BLaER1 treated with 17β-estradiol and CSF1 and Interleukin-3, amounts not matched to agents 10 nM and 100 nM (cell line): ENCODE results near the gene OAS3.

Experiments used
- H3K27ac ChIP-seq, 11 experiments: shearing (Covaris generic); formaldehyde crosslinking; 2 replicates each; pipeline ENCODE4 v1.8.1; 2022
- H3K27me3 ChIP-seq, 11 experiments: shearing (Covaris generic); formaldehyde crosslinking; 2 replicates each; pipeline ENCODE4 v1.8.1; 2022
- H3K36me3 ChIP-seq, 11 experiments: shearing (Covaris generic); formaldehyde crosslinking; 2 replicates each; pipeline ENCODE4 v1.8.1; 2022
- H3K4me1 ChIP-seq, 10 experiments: shearing (Covaris generic); formaldehyde crosslinking; 2 replicates each; pipeline ENCODE4 v1.8.1; 2022
- H3K4me2 ChIP-seq, 11 experiments: shearing (Covaris generic); formaldehyde crosslinking; 2 replicates each; pipeline ENCODE4 v1.8.1; 2022
- H3K4me3 ChIP-seq, 10 experiments: shearing (Covaris generic); formaldehyde crosslinking; 2 replicates each; pipeline ENCODE4 v1.8.1; 2022
- H3K9ac ChIP-seq, 11 experiments: shearing (Covaris generic); formaldehyde crosslinking; 2 replicates each; pipeline ENCODE4 v1.8.1; 2022
- H3K9me3 ChIP-seq, 11 experiments: shearing (Covaris generic); formaldehyde crosslinking; replicated peaks in 1 of 11; 2 replicates each; pipeline ENCODE4 v1.8.1; 2022
- H4K20me1 ChIP-seq, 11 experiments: shearing (Covaris generic); formaldehyde crosslinking; 2 replicates each; pipeline ENCODE4 v1.8.1; 2022
- Cebpa-rat ChIP-seq, 11 experiments: shearing (Covaris generic); IDR thresholded peaks; 2 replicates each; pipeline ENCODE4 v1.8.1; 2022

Gene OAS3

GRCh38 chr12:113010701-113011100, 72.4 kb downstream of the OAS3 start:
- no peak for TF ChIP-seq Cebpa-rat (IDR thresholded peaks at IDR 0.05)
- peaks cover 0 to 60% (median 10%) of the 10 kb centered on the region in 11 experiments; a peak in 12 of 22 replicates for H3K36me3 ChIP-seq

GRCh38 chr12:113014565-113014964, 76.3 kb downstream of the OAS3 start:
- peaks cover 0 to 22% (median 7%) of the 10 kb centered on the region in 11 experiments; a peak in 11 of 22 replicates for H3K36me3 ChIP-seq
- H4K20me1 ChIP-seq = no peaks in the 10 kb centered on the region
- H3K9ac ChIP-seq = no peak overlapping the region
- TF ChIP-seq Cebpa-rat (IDR thresholded peaks at IDR 0.05) = no peak
- H3K4me3 ChIP-seq = no peak overlapping the region
- no peaks in the 10 kb centered on the region for H3K27me3 ChIP-seq
- H3K4me2 ChIP-seq = no peak overlapping the region
- no peak overlapping the region for H3K27ac ChIP-seq
- peaks cover 11 to 21% (median 15%) of the 10 kb centered on the region in 11 experiments for H3K9me3 ChIP-seq
- peaks cover 0 to 11% (median 4%) of the 10 kb centered on the region in 10 experiments; a peak in 4 of 20 replicates for H3K4me1 ChIP-seq

More at GRCh38 chr12:113010701-113011100, 72.4 kb downstream of the OAS3 start:
- no peak overlapping the region for H3K9ac ChIP-seq
- no peaks in the 10 kb centered on the region for H4K20me1 ChIP-seq
- no peak overlapping the region for H3K27ac ChIP-seq
- H3K4me1 ChIP-seq = peaks cover 0 to 11% (median 4%) of the 10 kb centered on the region in 10 experiments; a peak in 4 of 20 replicates
- H3K4me3 ChIP-seq = no peak overlapping the region
- no peak overlapping the region for H3K4me2 ChIP-seq
- H3K9me3 ChIP-seq = peaks cover 11 to 22% (median 15%) of the 10 kb centered on the region in 11 experiments
- no peaks in the 10 kb centered on the region for H3K27me3 ChIP-seq

- no peak overlapping the region for H3K9ac ChIP-seq
- no peak overlapping the region for H3K27ac ChIP-seq
- peaks cover 0 to 2% (median under 1%) of the 10 kb centered on the region in 11 experiments; a peak in 14 of 22 replicates for H3K9me3 ChIP-seq
- H3K4me3 ChIP-seq = no peak overlapping the region
- H3K4me2 ChIP-seq = no peak overlapping the region; a peak in 1 of 22 replicates
- no peak for TF ChIP-seq Cebpa-rat (IDR thresholded peaks at IDR 0.05)
- H3K27me3 ChIP-seq = no peaks in the 10 kb centered on the region
- no peaks in the 10 kb centered on the region for H4K20me1 ChIP-seq
- H3K4me1 ChIP-seq = peaks cover 0 to 9% (median 4%) of the 10 kb centered on the region in 10 experiments; a peak in 4 of 20 replicates
- H3K36me3 ChIP-seq = no peaks in the 10 kb centered on the region
These were observed 78.5 kb downstream of the OAS3 start for GRCh38 chr12:113016796-113017195.

GRCh38 chr12:113019025-113019424, 80.8 kb downstream of the OAS3 start:
- Histone ChIP-seq H3K4me2 (no peak overlapping the region), H3K4me3 (no peak overlapping the region), H3K27ac (no peak overlapping the region), H3K9me3 (no peaks in the 10 kb centered on the region), H3K36me3 (no peaks in the 10 kb centered on the region), H4K20me1 (no peaks in the 10 kb centered on the region), H3K9ac (no peak overlapping the region), H3K27me3 (no peaks in the 10 kb centered on the region), H3K4me1 (0 out of 20 replicates have a peak, but pooled peaks cover 0 to 5% (median 0%) of the 10 kb centered on the region in 10 experiments)
- TF ChIP-seq Cebpa-rat (IDR thresholded peaks at IDR 0.05) = no peak

- H3K4me3 ChIP-seq = no peak overlapping the region
- no peak overlapping the region for H3K4me2 ChIP-seq
- 0 out of 20 replicates have a peak, but pooled peaks cover 0 to 5% (median 0%) of the 10 kb centered on the region in 10 experiments for H3K4me1 ChIP-seq
- no peaks in the 10 kb centered on the region for H3K36me3 ChIP-seq
- H3K27ac ChIP-seq = no peak overlapping the region
- H3K27me3 ChIP-seq = no peaks in the 10 kb centered on the region
- H4K20me1 ChIP-seq = no peaks in the 10 kb centered on the region
- H3K9me3 ChIP-seq = peaks cover 0 to 4% (median 0%) of the 10 kb centered on the region in 11 experiments; a peak in 2 of 22 replicates
- no peak overlapping the region for H3K9ac ChIP-seq
- no peak for TF ChIP-seq Cebpa-rat (IDR thresholded peaks at IDR 0.05)
These were observed 83.2 kb downstream of the OAS3 start for GRCh38 chr12:113021500-113021899.
